GM23338 (cell line): Measurements from ENCODE around the gene UBAC2. TPM values are rescaled to one million over a fixed set of nuclear protein-coding genes. Genes with fewer than 3 reads are reported as not detected.

Experiments
- ATAC-seq: fragments of 200-7000 bp; cut with Tn5 transposase; 3 replicates; pipeline ENCODE4 v1.9.1; 2020
- DNase-seq: peaks from one replicate; pipeline ENCODE4 v3.0.0-alpha.2; 2015; ENCODE audit warnings: low spot score
- H2AFZ ChIP-seq: fragments of 200-600 bp; sonication (generic); 2 replicates; pipeline ENCODE4 v1.8.0; 2016; ENCODE audit warnings: antibody characterized with exemption, mild to moderate bottlenecking, moderate library complexity
- H3F3A ChIP-seq: fragments of 200-600 bp; sonication (generic); replicated peaks from 2 replicates; pipeline ENCODE4 v1.8.0; 2017; ENCODE audit warnings: antibody characterized with exemption, mixed run types, low read depth
- H3K27ac ChIP-seq: fragments of 200-600 bp; sonication (generic); 2 replicates; pipeline ENCODE4 v1.6.1; 2016; ENCODE audit warnings: low read depth
- H3K27me3 ChIP-seq: fragments of 200-600 bp; sonication (generic); 2 replicates; pipeline ENCODE4 v1.8.0; 2016; ENCODE audit warnings: mild to moderate bottlenecking, mixed run types, moderate library complexity; ENCODE audit not compliant: insufficient read depth
- H3K36me3 ChIP-seq: fragments of 200-600 bp; sonication (generic); 2 replicates; pipeline ENCODE4 v1.8.0; 2016; ENCODE audit warnings: mild to moderate bottlenecking; ENCODE audit not compliant: insufficient read depth
- H3K4me1 ChIP-seq: fragments of 200-600 bp; sonication (generic); 2 replicates; pipeline ENCODE4 v1.8.0; 2016; ENCODE audit warnings: mild to moderate bottlenecking, moderate library complexity; ENCODE audit not compliant: insufficient read depth
- H3K4me2 ChIP-seq: fragments of 200-600 bp; sonication (generic); 2 replicates; pipeline ENCODE4 v1.7.1; 2017; ENCODE audit warnings: mixed run types
- H3K4me3 ChIP-seq: fragments of 200-600 bp; sonication (generic); 2 replicates; pipeline ENCODE4 v1.6.1; 2016; ENCODE audit warnings: mixed run types
- H3K79me2 ChIP-seq: fragments of 200-600 bp; sonication (generic); replicated peaks from 2 replicates; pipeline ENCODE4 v1.8.0; 2017; ENCODE audit warnings: mild to moderate bottlenecking; ENCODE audit not compliant: insufficient read depth
- H3K9me2 ChIP-seq: fragments of 200-600 bp; sonication (generic); 2 replicates; pipeline ENCODE4 v1.8.0; 2017; ENCODE audit not compliant: insufficient read depth
- H4K20me1 ChIP-seq: fragments of 200-600 bp; sonication (generic); replicated peaks from 2 replicates; pipeline ENCODE4 v1.8.0; 2017; ENCODE audit warnings: mild to moderate bottlenecking; ENCODE audit not compliant: insufficient read depth
- H3K27ac Mint-ChIP-seq: 2 replicates; pipeline ENCODE4 v1.8.0; 2020; ENCODE audit warnings: inconsistent platforms, mild to moderate bottlenecking, moderate library complexity, mixed read lengths
- H3K27me3 Mint-ChIP-seq: 3 replicates; pipeline ENCODE4 v1.8.0; 2022; ENCODE audit warnings: low read depth, mild to moderate bottlenecking, moderate library complexity, mixed read lengths, inconsistent platforms; ENCODE audit not compliant: insufficient read depth, poor library complexity
- H3K36me3 Mint-ChIP-seq: 3 replicates; pipeline ENCODE4 v1.8.0; 2021; ENCODE audit warnings: low read depth, mild to moderate bottlenecking, inconsistent platforms, moderate library complexity, mixed read lengths
- H3K4me1 Mint-ChIP-seq: 3 replicates; pipeline ENCODE4 v1.8.0; 2020; ENCODE audit warnings: mild to moderate bottlenecking, inconsistent platforms, mixed read lengths
- H3K4me3 Mint-ChIP-seq: 3 replicates; pipeline ENCODE4 v1.8.0; 2021; ENCODE audit warnings: moderate library complexity, mild to moderate bottlenecking, inconsistent platforms, mixed read lengths
- H3K9me3 Mint-ChIP-seq: 3 replicates; pipeline ENCODE4 v1.8.0; 2020; ENCODE audit warnings: moderate library complexity, mild to moderate bottlenecking, inconsistent platforms, mixed read lengths
- CREB1 ChIP-seq: fragments of 250-450 bp; sonication (Bioruptor Pico); IDR thresholded peaks from 2 replicates; pipeline ENCODE4 v1.5.0; 2020; ENCODE audit warnings: low read depth, mild to moderate bottlenecking, moderate library complexity
- NANOG ChIP-seq: IDR thresholded peaks from 2 replicates; pipeline ENCODE4 v1.6.1; 2016; ENCODE audit warnings: antibody characterized with exemption, borderline replicate concordance
- POLR2AphosphoS5 ChIP-seq: IDR thresholded peaks from 2 replicates; pipeline ENCODE4 v1.6.1; 2016; ENCODE audit warnings: antibody characterized with exemption, low read depth
- STAT1 ChIP-seq: IDR thresholded peaks from one replicate; pipeline ENCODE4 v1.6.1; 2016; ENCODE audit warnings: antibody characterized with exemption; ENCODE audit not compliant: unreplicated experiment
- ZNF114 ChIP-seq: fragments of 250-450 bp; sonication (Bioruptor Pico); IDR thresholded peaks from 2 replicates; pipeline ENCODE4 v1.5.0; 2020; ENCODE audit warnings: mild to moderate bottlenecking, moderate library complexity
- ZNF331 ChIP-seq: fragments of 250-450 bp; sonication (Bioruptor Pico); IDR thresholded peaks from 2 replicates; pipeline ENCODE4 v1.5.0; 2020; ENCODE audit warnings: low read depth, mild to moderate bottlenecking, moderate library complexity
- polyA plus RNA-seq: library from polyadenylated mRNA; unstranded; fragments of >200 nt; fragmentation: Nextera tagmentation; extraction: Ambion mirVana; gene quantifications from 2 replicates; pipeline ENCODE4 v1.2.1, GENCODE V29; 2016
- total RNA-seq: library from RNA; depleted of rRNA; stranded (reverse); fragments of >200 nt; shearing (Covaris generic); gene quantifications from 2 replicates; pipeline ENCODE4 v1.2.3, GENCODE V29; 2014
- TF ChIP-seq, protein P1 (sequence below), 2 experiments: fragments of 200-600 bp in 1 of 2; sonication (generic) in 1 of 2; conservative IDR thresholded peaks; 2 replicates each; pipeline versions ENCODE4 v1.5.1 to v1.6.1; 2016 to 2017; ENCODE audit warnings: antibody characterized with exemption in 2 of 2, low read depth in 2 of 2, mild to moderate bottlenecking in 2 of 2, moderate library complexity in 1 of 2

Gene UBAC2
- total and polyA plus RNA-seq, 2 experiments from 2014 or later, result 37.9 to 76.9 TPM

DNA sequence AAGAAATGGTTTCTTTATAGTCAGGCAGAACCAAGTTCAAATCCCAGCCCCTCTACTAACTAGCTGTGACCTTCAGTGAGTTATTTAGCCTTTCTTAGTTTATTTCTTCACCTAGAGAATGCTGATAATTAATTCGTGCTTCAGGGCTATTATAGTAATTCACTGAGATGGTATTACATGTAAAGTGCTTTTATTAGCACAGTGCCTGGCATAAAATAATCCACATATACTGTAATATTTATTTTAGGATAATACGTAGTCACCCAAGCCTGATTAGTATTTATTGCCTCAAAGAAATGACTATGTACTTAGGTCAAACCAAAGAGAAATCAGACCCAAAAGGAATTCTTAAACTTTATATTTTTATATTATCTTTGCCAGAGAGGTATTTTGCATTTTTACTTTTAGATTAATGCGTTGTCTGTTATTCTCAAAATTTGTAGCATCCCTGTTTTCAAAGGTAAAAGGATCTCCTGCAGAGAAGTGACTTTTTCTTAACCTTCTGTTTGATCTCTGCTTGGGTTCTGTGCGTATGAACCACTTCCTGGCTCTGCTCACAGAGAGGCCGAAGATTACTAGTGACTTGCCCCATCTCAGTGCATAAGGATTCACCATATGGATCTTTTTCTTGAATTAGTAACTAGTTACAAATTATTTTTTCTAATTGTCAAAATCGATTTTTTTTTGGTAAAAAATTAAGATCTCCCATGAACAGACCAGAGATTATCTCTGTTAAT lies 19.7 kb downstream of the UBAC2 start:
- peaks cover 6% of the 10 kb centered on the region for H3K36me3 Mint-ChIP-seq
- Histone ChIP-seq H3K4me2 (no peak overlapping the region), H3K27me3 (no peaks in the 10 kb centered on the region), H3K36me3 (no peaks in the 10 kb centered on the region), H4K20me1 (peaks cover 44% of the 10 kb centered on the region), H3K4me1 (peaks cover 10% of the 10 kb centered on the region), H3K9me2 (no peaks in the 10 kb centered on the region), H3K27ac (no peak overlapping the region), H2AFZ (no peak overlapping the region), H3F3A (no peaks in the 10 kb centered on the region), H3K79me2 (peaks cover 100% of the 10 kb centered on the region), H3K4me3 (no peak overlapping the region)
- TF ChIP-seq STAT1 (no peak), CREB1 (CRISPR knock-in tag) (no peak), NANOG (no peak), ZNF331 (no peak)
- TF ChIP-seq, protein P1, sequence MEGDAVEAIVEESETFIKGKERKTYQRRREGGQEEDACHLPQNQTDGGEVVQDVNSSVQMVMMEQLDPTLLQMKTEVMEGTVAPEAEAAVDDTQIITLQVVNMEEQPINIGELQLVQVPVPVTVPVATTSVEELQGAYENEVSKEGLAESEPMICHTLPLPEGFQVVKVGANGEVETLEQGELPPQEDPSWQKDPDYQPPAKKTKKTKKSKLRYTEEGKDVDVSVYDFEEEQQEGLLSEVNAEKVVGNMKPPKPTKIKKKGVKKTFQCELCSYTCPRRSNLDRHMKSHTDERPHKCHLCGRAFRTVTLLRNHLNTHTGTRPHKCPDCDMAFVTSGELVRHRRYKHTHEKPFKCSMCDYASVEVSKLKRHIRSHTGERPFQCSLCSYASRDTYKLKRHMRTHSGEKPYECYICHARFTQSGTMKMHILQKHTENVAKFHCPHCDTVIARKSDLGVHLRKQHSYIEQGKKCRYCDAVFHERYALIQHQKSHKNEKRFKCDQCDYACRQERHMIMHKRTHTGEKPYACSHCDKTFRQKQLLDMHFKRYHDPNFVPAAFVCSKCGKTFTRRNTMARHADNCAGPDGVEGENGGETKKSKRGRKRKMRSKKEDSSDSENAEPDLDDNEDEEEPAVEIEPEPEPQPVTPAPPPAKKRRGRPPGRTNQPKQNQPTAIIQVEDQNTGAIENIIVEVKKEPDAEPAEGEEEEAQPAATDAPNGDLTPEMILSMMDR (conservative IDR thresholded peaks at IDR 0.05; ENCODE audit: low read depth in 2 of 2), result no peak
- ATAC-seq, result 0 out of 3 replicates have a peak, but pooled peaks have one; percentile 20
- H3K9me3 Mint-ChIP-seq, result no peaks in the 10 kb centered on the region
- no peak overlapping the region for H3K4me3 Mint-ChIP-seq
- no peak for DNase-seq
- no peak overlapping the region for H3K27ac Mint-ChIP-seq
- H3K4me1 Mint-ChIP-seq, result peaks cover 44% of the 10 kb centered on the region
- peaks cover 6% of the 10 kb centered on the region for H3K27me3 Mint-ChIP-seq

DNA sequence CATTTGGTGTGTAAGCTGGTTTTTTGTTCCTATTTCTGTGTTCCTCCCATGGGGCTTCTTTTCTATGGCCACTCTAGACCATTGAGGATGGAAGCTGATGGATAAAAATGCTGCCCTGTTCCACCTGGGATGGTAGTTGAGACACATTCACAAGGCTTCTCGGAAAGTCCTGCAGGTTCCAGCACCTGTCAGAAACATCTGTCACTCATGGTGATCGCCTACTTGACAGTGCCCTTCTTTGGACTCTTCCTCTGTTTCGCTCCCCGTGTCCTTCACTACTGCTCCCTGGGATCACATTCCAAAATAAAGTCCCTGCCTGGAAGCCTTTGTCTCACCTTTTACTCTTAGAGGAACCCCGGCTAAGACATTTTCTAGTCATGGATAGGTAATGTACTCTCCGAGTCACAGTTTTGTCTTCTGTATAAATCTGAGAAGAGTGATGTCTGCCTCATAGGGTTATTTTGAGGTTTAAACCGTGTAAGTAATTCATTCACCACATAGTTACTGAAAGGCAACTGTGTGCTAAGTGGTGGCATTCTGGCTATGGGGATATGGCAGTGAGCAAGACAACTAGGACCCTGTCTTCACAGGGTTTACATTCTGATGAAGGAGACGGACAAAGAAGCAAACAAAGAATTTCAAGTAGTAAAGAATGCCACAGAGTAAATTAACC lies 21.0 kb downstream of the UBAC2 start:
- Histone ChIP-seq H2AFZ (no peak overlapping the region), H3K4me1 (peaks cover 10% of the 10 kb centered on the region), H3K4me2 (no peak overlapping the region), H3K36me3 (no peaks in the 10 kb centered on the region), H3K27me3 (no peaks in the 10 kb centered on the region), H3K9me2 (no peaks in the 10 kb centered on the region), H3K4me3 (no peak overlapping the region), H4K20me1 (peaks cover 54% of the 10 kb centered on the region), H3K27ac (no peak overlapping the region), H3F3A (no peaks in the 10 kb centered on the region), H3K79me2 (peaks cover 100% of the 10 kb centered on the region)
- peaks cover 6% of the 10 kb centered on the region for H3K36me3 Mint-ChIP-seq
- peaks cover 11% of the 10 kb centered on the region for H3K27me3 Mint-ChIP-seq
- no peak for ATAC-seq
- H3K27ac Mint-ChIP-seq, result no peak overlapping the region
- no peak for DNase-seq
- H3K4me1 Mint-ChIP-seq, result peaks cover 49% of the 10 kb centered on the region
- TF ChIP-seq, protein P1 (conservative IDR thresholded peaks at IDR 0.05; ENCODE audit: low read depth in 2 of 2), result no peak
- TF ChIP-seq NANOG, result no peak
- no peak for TF ChIP-seq POLR2AphosphoS5
- TF ChIP-seq ZNF114, result no peak
- H3K9me3 Mint-ChIP-seq, result no peaks in the 10 kb centered on the region
- H3K4me3 Mint-ChIP-seq, result no peak overlapping the region
